Mesenchymal stem cell (in vitro differentiated cells and primary cell): ENCODE data around the gene UBAC2.

Experiments used
- DNase-seq: peaks from one replicate; pipeline ENCODE4 v3.0.0-alpha.2; 2013
- H2AFZ ChIP-seq: one replicate; pipeline ENCODE4 v1.6.1; 2013; ENCODE audit warnings: low read depth, mild to moderate bottlenecking, control low read depth, inconsistent platforms, low read length, moderate library complexity
- H2AK5ac ChIP-seq: 2 replicates; pipeline ENCODE4 v1.6.1; 2013; ENCODE audit warnings: low read length, moderate library complexity, mild to moderate bottlenecking, inconsistent platforms; ENCODE audit not compliant: severe bottlenecking
- H2BK120ac ChIP-seq: one replicate; pipeline ENCODE4 v1.6.1; 2013; ENCODE audit warnings: low read depth, mild to moderate bottlenecking, inconsistent platforms, low read length, moderate library complexity
- H2BK12ac ChIP-seq, 2 experiments: one replicate each; pipeline ENCODE4 v1.6.1; 2013; ENCODE audit warnings: inconsistent platforms in 2 of 2, low read length in 2 of 2, mild to moderate bottlenecking in 2 of 2, moderate library complexity in 2 of 2, control low read depth in 1 of 2
- H2BK15ac ChIP-seq: one replicate; pipeline ENCODE4 v1.6.1; 2013; ENCODE audit warnings: mild to moderate bottlenecking, low read depth, inconsistent platforms; ENCODE audit not compliant: poor library complexity, severe bottlenecking
- H2BK5ac ChIP-seq: 2 replicates; pipeline ENCODE4 v1.6.1; 2013; ENCODE audit warnings: low read depth, mild to moderate bottlenecking, low read length, control low read depth, inconsistent platforms; ENCODE audit not compliant: poor library complexity, severe bottlenecking
- H3K14ac ChIP-seq, 2 experiments: one replicate each; pipeline ENCODE4 v1.6.1; 2013; ENCODE audit warnings: inconsistent platforms in 2 of 2, low read length in 2 of 2, control low read depth in 1 of 2, mild to moderate bottlenecking in 1 of 2, moderate library complexity in 1 of 2
- H3K18ac ChIP-seq, 2 experiments: one replicate each; pipeline ENCODE4 v1.6.1; 2013; ENCODE audit warnings: inconsistent platforms in 2 of 2, low read length in 2 of 2, control low read depth in 1 of 2, low read depth in 1 of 2, mild to moderate bottlenecking in 1 of 2
- H3K23ac ChIP-seq, 2 experiments: one replicate each; pipeline ENCODE4 v1.6.1; 2013; ENCODE audit warnings: inconsistent platforms in 2 of 2, low read length in 2 of 2, mild to moderate bottlenecking in 2 of 2, moderate library complexity in 2 of 2, control low read depth in 1 of 2
- H3K27ac ChIP-seq: 2 replicates; pipeline ENCODE4 v1.5.1; 2013; ENCODE audit warnings: mild to moderate bottlenecking, moderate library complexity, low read length, control low read depth, inconsistent platforms; ENCODE audit not compliant: poor library complexity, severe bottlenecking
- H3K27me3 ChIP-seq, 2 experiments: 2 replicates each; pipeline versions ENCODE4 v1.6.1 to v1.7.0; 2013; ENCODE audit warnings: low read length in 2 of 2, mild to moderate bottlenecking in 2 of 2, moderate library complexity in 2 of 2, control low read depth in 1 of 2, inconsistent platforms in 1 of 2; ENCODE audit not compliant: control insufficient read depth in 1 of 2, insufficient read depth in 1 of 2
- H3K36me3 ChIP-seq, 2 experiments: 2 replicates each; pipeline versions ENCODE4 v1.6.1 to v1.7.0; 2013; ENCODE audit warnings: low read length in 2 of 2, control low read depth in 1 of 2, inconsistent platforms in 1 of 2, low read depth in 1 of 2, mild to moderate bottlenecking in 1 of 2; ENCODE audit not compliant: insufficient read depth in 2 of 2, control insufficient read depth in 1 of 2
- H3K4ac ChIP-seq, 2 experiments: one replicate each; pipeline ENCODE4 v1.6.1; 2013; ENCODE audit warnings: inconsistent platforms in 2 of 2, low read length in 2 of 2, mild to moderate bottlenecking in 2 of 2, moderate library complexity in 2 of 2, control low read depth in 1 of 2, low read depth in 1 of 2
- H3K4me1 ChIP-seq: 2 replicates; pipeline ENCODE4 v1.6.1; 2013; ENCODE audit warnings: low read depth, low read length, control low read depth; ENCODE audit not compliant: control insufficient read depth, insufficient read depth
- H3K4me2 ChIP-seq: 2 replicates; pipeline ENCODE4 v1.6.1; 2013; ENCODE audit warnings: low read length, mild to moderate bottlenecking, inconsistent platforms; ENCODE audit not compliant: poor library complexity, severe bottlenecking
- H3K4me3 ChIP-seq, 2 experiments: 2 replicates each; pipeline versions ENCODE4 v1.5.1 to v1.7.0; 2013; ENCODE audit warnings: low read length in 2 of 2, mild to moderate bottlenecking in 2 of 2, control low read depth in 1 of 2, low read depth in 1 of 2; ENCODE audit not compliant: insufficient read depth in 1 of 2
- H3K79me1 ChIP-seq: replicated peaks from 2 replicates; pipeline ENCODE4 v1.6.1; 2013; ENCODE audit warnings: mild to moderate bottlenecking, control low read depth, low read length, inconsistent platforms; ENCODE audit not compliant: poor library complexity, severe bottlenecking
- H3K9ac ChIP-seq: 2 replicates; pipeline ENCODE4 v1.7.0; 2013; ENCODE audit warnings: mild to moderate bottlenecking, low read length, moderate library complexity
- H3K9me3 ChIP-seq: 2 replicates; pipeline ENCODE4 v1.7.0; 2013; ENCODE audit warnings: mild to moderate bottlenecking, low read length; ENCODE audit not compliant: control insufficient read depth
- H4K8ac ChIP-seq: one replicate; pipeline ENCODE4 v1.6.1; 2013; ENCODE audit warnings: inconsistent platforms, mild to moderate bottlenecking, low read length, moderate library complexity
- H4K91ac ChIP-seq: one replicate; pipeline ENCODE4 v1.6.1; 2013; ENCODE audit warnings: mild to moderate bottlenecking, low read length, inconsistent platforms
- WGBS: methylation state at CpG from one replicate; pipeline ENCODE4 v1.1.7; 2013; ENCODE audit warnings: mixed read lengths; 5-methylcytosine and 5-hydroxymethylcytosine counted together

The UBAC2 gene

DNA sequence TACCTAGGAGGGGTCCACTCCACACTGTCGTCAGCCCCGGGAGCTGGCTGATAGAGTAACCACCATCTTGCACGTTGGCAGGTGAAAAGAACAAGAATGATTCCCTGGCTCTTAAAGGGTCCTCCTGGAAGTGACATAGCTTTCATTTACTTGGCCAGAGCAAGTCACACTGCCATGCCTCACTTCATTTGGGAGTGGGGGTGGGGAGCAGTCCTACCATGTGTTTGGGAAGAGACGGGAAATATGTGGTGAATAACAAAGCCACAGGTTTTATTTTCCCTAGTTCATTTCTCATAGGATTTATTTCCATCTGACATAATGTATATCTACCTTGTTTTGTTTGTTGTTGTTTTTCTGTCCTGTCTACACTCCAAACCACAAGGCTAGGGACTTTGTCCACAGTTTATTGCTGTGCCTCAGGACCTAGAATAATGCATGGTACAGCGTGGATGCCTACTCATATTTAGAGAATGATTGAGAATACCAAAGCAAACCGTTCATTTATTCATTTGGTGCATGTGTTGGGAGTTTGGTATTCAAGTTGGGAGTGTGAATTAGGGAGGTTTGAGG lies 26.8 kb downstream of the UBAC2 start:
- H3K4ac ChIP-seq = no peak overlapping the region
- no peak overlapping the region for H2BK5ac ChIP-seq
- no peaks in the 10 kb centered on the region for H3K27me3 ChIP-seq
- no peak overlapping the region for H2AFZ ChIP-seq
- H3K36me3 ChIP-seq = peaks cover 0 to 3% of the 10 kb centered on the region in 2 experiments
- H2BK15ac ChIP-seq = no peak overlapping the region
- no peaks in the 10 kb centered on the region for H3K9me3 ChIP-seq
- H2BK120ac ChIP-seq = peak overlapping the region; percentile 22
- H3K27ac ChIP-seq = no peak overlapping the region
- H3K18ac ChIP-seq = no peak overlapping the region
- H3K23ac ChIP-seq = no peak overlapping the region
- peak overlapping the region; percentile 84 for H4K8ac ChIP-seq
- no peak overlapping the region for H3K4me2 ChIP-seq
- H2AK5ac ChIP-seq = no peak overlapping the region
- no peak overlapping the region for H3K4me3 ChIP-seq
- peaks cover 11% of the 10 kb centered on the region for H3K4me1 ChIP-seq
- DNase-seq = no peak
- no peak overlapping the region for H3K9ac ChIP-seq
- H4K91ac ChIP-seq = peak overlapping the region; percentile 66
- 88% methylated on average over 5 of the region's 6 CpGs for WGBS
- no peak overlapping the region for H3K14ac ChIP-seq
- H2BK12ac ChIP-seq = peak overlapping the region in 1 of 2 experiments; percentile 75
- peaks cover 14% of the 10 kb centered on the region for H3K79me1 ChIP-seq

DNA sequence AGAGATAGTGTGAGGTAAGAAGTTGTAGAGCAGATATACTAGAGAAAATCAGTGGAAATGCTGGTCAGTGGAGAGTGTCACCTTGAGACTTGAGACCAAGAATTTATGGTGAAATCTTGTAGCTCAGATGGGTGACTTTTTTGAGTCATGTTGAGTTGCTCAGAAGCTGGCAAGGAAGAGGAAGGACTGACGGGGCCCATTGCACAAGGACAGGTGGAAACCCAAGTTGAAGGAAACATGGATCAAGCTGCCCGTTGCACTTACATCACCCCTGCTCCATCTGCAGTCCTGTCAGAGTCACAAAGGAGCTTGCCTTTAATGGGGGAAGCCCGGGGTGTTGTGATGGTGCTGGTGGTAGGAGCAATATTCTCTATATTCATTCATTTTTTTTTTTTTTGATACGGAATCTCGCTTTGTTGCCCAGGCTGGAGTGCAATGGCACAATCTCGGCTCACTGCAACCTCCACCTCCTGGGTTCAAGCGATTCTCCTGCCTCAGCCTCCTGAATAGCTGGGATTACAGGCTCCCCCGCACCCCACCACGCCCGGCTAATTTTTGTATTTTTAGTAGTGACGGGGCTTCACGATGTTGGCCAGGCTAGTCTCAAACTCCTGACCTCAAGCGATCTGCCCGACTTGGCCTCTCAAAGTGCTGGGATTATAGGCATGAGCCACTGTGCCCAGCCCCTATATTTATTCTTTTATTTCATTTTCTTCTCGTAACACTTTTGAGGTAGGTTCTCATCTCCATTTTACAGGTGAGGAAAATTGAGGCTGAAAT lies 27.4 kb downstream of the UBAC2 start:
- Histone ChIP-seq H2BK5ac (no peak overlapping the region), H2AK5ac (no peak overlapping the region), H3K23ac (no peak overlapping the region), H2BK12ac (peak overlapping the region; percentile 49 to 83), H3K27ac (peak overlapping the region; percentile 63), H3K9me3 (no peaks in the 10 kb centered on the region), H3K4me1 (peaks cover 11% of the 10 kb centered on the region), H3K36me3 (peaks cover 0 to 3% of the 10 kb centered on the region in 2 experiments), H3K79me1 (peaks cover 14% of the 10 kb centered on the region), H2AFZ (no peak overlapping the region), H2BK120ac (peak overlapping the region; percentile 64), H4K91ac (no peak overlapping the region), H3K27me3 (no peaks in the 10 kb centered on the region), H3K4me3 (no peak overlapping the region), H4K8ac (no peak overlapping the region), H3K4ac (peak overlapping the region in 1 of 2 experiments; percentile 24), H2BK15ac (no peak overlapping the region), H3K9ac (no peak overlapping the region), H3K18ac (peak overlapping the region in 1 of 2 experiments; percentile 70), H3K4me2 (no peak overlapping the region), H3K14ac (no peak overlapping the region)
- no peak for DNase-seq
- WGBS = 91% methylated on average over 11 of the region's 15 CpGs

DNA sequence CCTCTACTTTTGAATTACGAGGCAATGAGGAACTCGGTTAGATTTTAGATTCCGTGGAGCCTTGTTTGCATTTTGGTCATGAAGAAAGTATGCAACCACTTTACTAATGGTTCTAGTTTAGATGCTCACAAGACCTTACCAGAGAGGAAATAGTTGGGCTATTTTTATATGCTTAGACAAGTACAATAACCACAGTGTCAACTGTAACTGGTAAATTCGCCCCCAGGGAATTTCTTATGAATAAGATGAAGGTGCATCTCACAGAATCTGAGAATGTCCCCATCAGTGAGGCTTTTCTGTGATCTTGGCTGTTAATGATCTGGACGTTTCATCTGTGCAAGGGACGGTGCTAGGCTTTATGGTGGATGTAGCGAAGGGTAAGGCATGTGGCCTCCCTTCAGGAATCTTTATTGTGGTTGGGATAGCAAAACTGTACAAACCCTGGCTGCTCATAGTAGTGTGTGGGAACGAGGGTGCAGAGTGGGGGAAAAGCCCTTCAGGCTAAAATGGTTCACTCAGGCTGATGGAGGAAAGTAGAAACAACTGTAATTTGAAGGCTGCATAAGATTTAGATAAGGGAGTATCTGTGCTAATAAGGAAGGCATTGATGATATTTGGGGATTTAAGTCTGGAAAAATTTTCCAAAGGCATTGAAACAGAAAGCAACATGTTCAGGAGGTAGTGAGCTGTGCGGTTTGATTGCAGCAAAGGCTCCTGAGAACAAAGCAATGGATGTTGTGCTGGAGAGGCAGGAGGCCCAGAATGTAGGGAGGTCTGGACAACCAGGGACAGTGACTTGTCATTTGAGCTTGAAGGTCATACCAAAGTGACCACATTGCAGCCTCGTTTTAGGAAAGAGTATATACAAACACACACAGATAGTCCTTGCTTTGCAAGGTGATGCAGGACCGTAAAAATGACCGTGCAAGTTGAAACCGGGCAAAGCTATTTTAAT lies 28.4 kb downstream of the UBAC2 start:
- Histone ChIP-seq H2BK5ac (no peak overlapping the region), H4K8ac (no peak overlapping the region), H3K18ac (peak overlapping the region; percentile 10 to 29), H3K4me2 (peak overlapping the region; percentile 27), H3K9ac (no peak overlapping the region), H3K4me3 (no peak overlapping the region), H2AK5ac (no peak overlapping the region), H3K27ac (peak overlapping the region; percentile 63), H2BK12ac (no peak overlapping the region), H3K4me1 (peaks cover 13% of the 10 kb centered on the region), H3K23ac (no peak overlapping the region), H3K14ac (no peak overlapping the region), H3K4ac (no peak overlapping the region), H2BK120ac (peak overlapping the region; percentile 65), H4K91ac (no peak overlapping the region), H3K9me3 (no peaks in the 10 kb centered on the region), H3K36me3 (peaks cover 0 to 3% of the 10 kb centered on the region in 2 experiments), H3K27me3 (no peaks in the 10 kb centered on the region), H2AFZ (no peak overlapping the region), H2BK15ac (no peak overlapping the region), H3K79me1 (peaks cover 15% of the 10 kb centered on the region)
- peak; percentile 87 for DNase-seq
- 30% methylated on average over 13 of the region's 13 CpGs for WGBS
